OCI-LY7 (cell line): Measurements from ENCODE around the gene CSF1R.

Experiments used
- EZH2phosphoT487 ChIP-seq: fragments of 200-600 bp; sonication (generic); IDR thresholded peaks from 2 replicates; pipeline ENCODE4 v1.6.1; 2018; ENCODE audit warnings: low read depth, borderline replicate concordance, mild to moderate bottlenecking, mixed run types, antibody characterized with exemption, low read length, moderate library complexity, mixed read lengths
- TF ChIP-seq, protein P1 (sequence below): fragments of 200-600 bp; sonication (generic); conservative IDR thresholded peaks from 2 replicates; pipeline ENCODE4 v1.5.1; 2014; ENCODE audit warnings: mild to moderate bottlenecking, antibody characterized with exemption, low read length, moderate library complexity, mixed read lengths

DNA sequence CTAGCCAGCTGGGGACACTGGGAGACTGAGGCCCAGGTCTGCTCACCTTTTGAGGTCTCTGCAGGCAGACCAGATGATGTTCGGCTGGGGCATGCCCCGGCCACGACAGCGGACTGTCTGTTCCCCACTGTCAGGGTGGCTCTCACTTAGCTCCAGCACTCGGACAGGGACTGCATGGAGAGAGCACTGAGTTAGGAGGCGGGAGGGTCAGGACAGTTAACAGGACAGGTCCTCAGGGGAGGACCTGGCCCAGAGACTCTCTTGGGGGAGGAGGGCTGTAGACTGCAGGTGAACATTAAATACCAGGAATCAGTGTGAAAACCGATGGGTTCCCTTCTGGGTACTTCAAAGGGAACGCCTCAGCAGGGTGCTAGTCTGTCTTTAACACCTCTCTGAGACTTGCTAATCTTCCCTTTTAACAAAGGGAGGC is 44.2 kb upstream of the CSF1R start:
- TF ChIP-seq, protein P1, sequence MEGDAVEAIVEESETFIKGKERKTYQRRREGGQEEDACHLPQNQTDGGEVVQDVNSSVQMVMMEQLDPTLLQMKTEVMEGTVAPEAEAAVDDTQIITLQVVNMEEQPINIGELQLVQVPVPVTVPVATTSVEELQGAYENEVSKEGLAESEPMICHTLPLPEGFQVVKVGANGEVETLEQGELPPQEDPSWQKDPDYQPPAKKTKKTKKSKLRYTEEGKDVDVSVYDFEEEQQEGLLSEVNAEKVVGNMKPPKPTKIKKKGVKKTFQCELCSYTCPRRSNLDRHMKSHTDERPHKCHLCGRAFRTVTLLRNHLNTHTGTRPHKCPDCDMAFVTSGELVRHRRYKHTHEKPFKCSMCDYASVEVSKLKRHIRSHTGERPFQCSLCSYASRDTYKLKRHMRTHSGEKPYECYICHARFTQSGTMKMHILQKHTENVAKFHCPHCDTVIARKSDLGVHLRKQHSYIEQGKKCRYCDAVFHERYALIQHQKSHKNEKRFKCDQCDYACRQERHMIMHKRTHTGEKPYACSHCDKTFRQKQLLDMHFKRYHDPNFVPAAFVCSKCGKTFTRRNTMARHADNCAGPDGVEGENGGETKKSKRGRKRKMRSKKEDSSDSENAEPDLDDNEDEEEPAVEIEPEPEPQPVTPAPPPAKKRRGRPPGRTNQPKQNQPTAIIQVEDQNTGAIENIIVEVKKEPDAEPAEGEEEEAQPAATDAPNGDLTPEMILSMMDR = no peak
- no peak for TF ChIP-seq EZH2phosphoT487
